ENCODE measurements around the gene PIK3R4. TPM values are rescaled to one million over a fixed set of nuclear protein-coding genes. Genes with fewer than 3 reads are reported as not detected.

PIK3R4 gene
- total and polyA plus RNA-seq, 2 donors: 31.5 to 48.1 TPM

GRCh38 chr3:130707902-130708601 lies 38.6 kb downstream of the PIK3R4 start:
- WGBS: 89% methylated on average over 3 of the region's 3 CpGs
- no peaks in the 10 kb centered on the region for H3K4me1 ChIP-seq (ENCODE audit: control insufficient read depth in 2 of 2, insufficient read depth in 2 of 2, low read length in 2 of 2)
- H3K27ac ChIP-seq (ENCODE audit: low read depth in 1 of 2, low read length in 1 of 2): no peak overlapping the region
- no peaks in the 10 kb centered on the region for H3K9me3 ChIP-seq (ENCODE audit: control insufficient read depth in 2 of 2, insufficient read depth in 1 of 2, low read length in 1 of 2)
- H3K36me3 ChIP-seq (ENCODE audit: control insufficient read depth in 2 of 2, insufficient read depth in 2 of 2, low read length in 1 of 2): peaks cover 5 to 22% of the 10 kb centered on the region in 2 donors
- DNase-seq (ENCODE audit: low read depth in 6 of 9, low spot score in 9 of 9): no peak
- H3K4me3 ChIP-seq (ENCODE audit: low read length in 2 of 2): no peak overlapping the region
- no peaks in the 10 kb centered on the region for H3K27me3 ChIP-seq (ENCODE audit: control insufficient read depth in 2 of 2, insufficient read depth in 1 of 2, low read length in 1 of 2)

DNA sequence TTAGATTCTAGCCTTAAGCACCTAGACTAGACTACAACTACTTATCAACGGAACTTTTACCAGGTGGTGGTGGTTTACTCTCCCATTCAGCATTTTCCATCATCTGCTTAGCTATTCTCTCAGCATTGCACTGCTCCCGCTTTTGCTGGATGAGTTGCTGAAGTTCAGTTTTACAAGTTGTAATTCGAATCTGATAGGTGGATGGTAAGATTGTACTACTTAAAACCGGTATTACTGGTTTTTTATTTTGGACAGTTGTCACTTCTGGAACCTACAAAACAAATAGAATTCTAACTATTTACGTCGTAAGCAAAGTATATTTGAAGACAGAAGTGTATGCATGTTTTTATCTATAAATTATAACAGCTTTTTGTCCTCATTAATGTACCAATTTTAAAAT lies 41.1 kb downstream of the PIK3R4 start:
- no peak for DNase-seq (ENCODE audit: low read depth in 6 of 9, low spot score in 9 of 9)
- H3K4me1 ChIP-seq (ENCODE audit: control insufficient read depth in 2 of 2, insufficient read depth in 2 of 2, low read length in 2 of 2): no peaks in the 10 kb centered on the region
- H3K36me3 ChIP-seq (ENCODE audit: control insufficient read depth in 2 of 2, insufficient read depth in 2 of 2, low read length in 1 of 2): peaks cover 11 to 28% of the 10 kb centered on the region in 2 donors
- H3K27ac ChIP-seq (ENCODE audit: low read depth in 1 of 2, low read length in 1 of 2): no peak overlapping the region
- no peak overlapping the region for H3K4me3 ChIP-seq (ENCODE audit: low read length in 2 of 2)
- H3K27me3 ChIP-seq (ENCODE audit: control insufficient read depth in 2 of 2, insufficient read depth in 1 of 2, low read length in 1 of 2): no peaks in the 10 kb centered on the region
- WGBS: 87% methylated on average over 6 of the region's 6 CpGs
- H3K9me3 ChIP-seq (ENCODE audit: control insufficient read depth in 2 of 2, insufficient read depth in 1 of 2, low read length in 1 of 2): no peaks in the 10 kb centered on the region

GRCh38 chr3:130702985-130703384 lies 43.6 kb downstream of the PIK3R4 start:
- H3K9me3 ChIP-seq (ENCODE audit: control insufficient read depth in 2 of 2, insufficient read depth in 1 of 2, low read length in 1 of 2): no peaks in the 10 kb centered on the region
- no peak overlapping the region for H3K27ac ChIP-seq (ENCODE audit: low read depth in 1 of 2, low read length in 1 of 2)
- no peak for DNase-seq (ENCODE audit: low read depth in 6 of 9, low spot score in 9 of 9)
- WGBS: 98% methylated on average over 3 of the region's 3 CpGs
- peaks cover 15 to 35% of the 10 kb centered on the region in 2 donors for H3K36me3 ChIP-seq (ENCODE audit: control insufficient read depth in 2 of 2, insufficient read depth in 2 of 2, low read length in 1 of 2)
- no peaks in the 10 kb centered on the region for H3K27me3 ChIP-seq (ENCODE audit: control insufficient read depth in 2 of 2, insufficient read depth in 1 of 2, low read length in 1 of 2)
- H3K4me1 ChIP-seq (ENCODE audit: control insufficient read depth in 2 of 2, insufficient read depth in 2 of 2, low read length in 2 of 2): no peaks in the 10 kb centered on the region
- no peak overlapping the region for H3K4me3 ChIP-seq (ENCODE audit: low read length in 2 of 2)

- Histone ChIP-seq H3K27ac (ENCODE audit: low read depth in 1 of 2, low read length in 1 of 2) (no peak overlapping the region), H3K4me1 (ENCODE audit: control insufficient read depth in 2 of 2, insufficient read depth in 2 of 2, low read length in 2 of 2) (no peaks in the 10 kb centered on the region), H3K27me3 (ENCODE audit: control insufficient read depth in 2 of 2, insufficient read depth in 1 of 2, low read length in 1 of 2) (no peaks in the 10 kb centered on the region), H3K9me3 (ENCODE audit: control insufficient read depth in 2 of 2, insufficient read depth in 1 of 2, low read length in 1 of 2) (no peaks in the 10 kb centered on the region), H3K36me3 (ENCODE audit: control insufficient read depth in 2 of 2, insufficient read depth in 2 of 2, low read length in 1 of 2) (peaks cover 15 to 33% of the 10 kb centered on the region in 2 donors), H3K4me3 (ENCODE audit: low read length in 2 of 2) (no peak overlapping the region)
- DNase-seq (ENCODE audit: low read depth in 6 of 9, low spot score in 9 of 9): no peak
- WGBS: 98% methylated on average over 2 of the region's 2 CpGs
Measured at GRCh38 chr3:130700541-130700940, 46.1 kb downstream of the PIK3R4 start.

GRCh38 chr3:130699765-130700164 lies 46.9 kb downstream of the PIK3R4 start:
- Histone ChIP-seq H3K27me3 (ENCODE audit: control insufficient read depth in 2 of 2, insufficient read depth in 1 of 2, low read length in 1 of 2) (no peaks in the 10 kb centered on the region), H3K36me3 (ENCODE audit: control insufficient read depth in 2 of 2, insufficient read depth in 2 of 2, low read length in 1 of 2) (peaks cover 15 to 28% of the 10 kb centered on the region in 2 donors), H3K4me1 (ENCODE audit: control insufficient read depth in 2 of 2, insufficient read depth in 2 of 2, low read length in 2 of 2) (no peaks in the 10 kb centered on the region), H3K4me3 (ENCODE audit: low read length in 2 of 2) (no peak overlapping the region), H3K27ac (ENCODE audit: low read depth in 1 of 2, low read length in 1 of 2) (no peak overlapping the region), H3K9me3 (ENCODE audit: control insufficient read depth in 2 of 2, insufficient read depth in 1 of 2, low read length in 1 of 2) (no peaks in the 10 kb centered on the region)
- DNase-seq (ENCODE audit: low read depth in 6 of 9, low spot score in 9 of 9): peak in 8 of 9 donors; percentile 6 to 52 (median 13)

GRCh38 chr3:130693314-130693713 lies 53.3 kb downstream of the PIK3R4 start:
- Histone ChIP-seq H3K4me1 (ENCODE audit: control insufficient read depth in 2 of 2, insufficient read depth in 2 of 2, low read length in 2 of 2) (no peaks in the 10 kb centered on the region), H3K4me3 (ENCODE audit: low read length in 2 of 2) (no peak overlapping the region), H3K27ac (ENCODE audit: low read depth in 1 of 2, low read length in 1 of 2) (no peak overlapping the region), H3K27me3 (ENCODE audit: control insufficient read depth in 2 of 2, insufficient read depth in 1 of 2, low read length in 1 of 2) (no peaks in the 10 kb centered on the region), H3K36me3 (ENCODE audit: control insufficient read depth in 2 of 2, insufficient read depth in 2 of 2, low read length in 1 of 2) (peaks cover 0 to 21% of the 10 kb centered on the region in 2 donors), H3K9me3 (ENCODE audit: control insufficient read depth in 2 of 2, insufficient read depth in 1 of 2, low read length in 1 of 2) (no peaks in the 10 kb centered on the region)
- DNase-seq (ENCODE audit: low read depth in 6 of 9, low spot score in 9 of 9): no peak
- WGBS: 99% methylated on average over 2 of the region's 2 CpGs

DNA sequence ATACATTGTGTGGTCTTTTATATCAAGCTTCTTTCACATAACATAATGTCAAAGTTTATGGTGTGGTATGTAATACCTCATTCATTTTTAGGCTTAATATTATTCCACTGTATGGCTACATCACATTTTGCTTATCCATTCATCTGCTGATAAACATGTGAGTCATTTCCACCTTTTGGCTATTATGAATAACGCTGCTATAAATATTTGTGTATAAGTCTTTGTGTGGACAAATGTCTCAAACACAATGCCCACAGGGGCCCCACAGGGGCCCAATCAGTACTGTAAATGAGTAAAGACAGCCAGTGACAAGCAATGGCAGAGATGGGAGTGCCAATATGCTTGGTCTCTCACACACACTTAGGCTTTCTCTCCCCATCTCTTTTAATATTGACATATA lies 54.2 kb downstream of the PIK3R4 start:
- Histone ChIP-seq H3K9me3 (ENCODE audit: control insufficient read depth in 2 of 2, insufficient read depth in 1 of 2, low read length in 1 of 2) (no peaks in the 10 kb centered on the region), H3K27ac (ENCODE audit: low read depth in 1 of 2, low read length in 1 of 2) (no peak overlapping the region), H3K36me3 (ENCODE audit: control insufficient read depth in 2 of 2, insufficient read depth in 2 of 2, low read length in 1 of 2) (peaks cover 0 to 18% of the 10 kb centered on the region in 2 donors), H3K27me3 (ENCODE audit: control insufficient read depth in 2 of 2, insufficient read depth in 1 of 2, low read length in 1 of 2) (no peaks in the 10 kb centered on the region), H3K4me1 (ENCODE audit: control insufficient read depth in 2 of 2, insufficient read depth in 2 of 2, low read length in 2 of 2) (no peaks in the 10 kb centered on the region), H3K4me3 (ENCODE audit: low read length in 2 of 2) (no peak overlapping the region)
- WGBS: 97% methylated on average over 1 of the region's 1 CpG
- DNase-seq (ENCODE audit: low read depth in 6 of 9, low spot score in 9 of 9): no peak

- H3K36me3 ChIP-seq (ENCODE audit: control insufficient read depth in 2 of 2, insufficient read depth in 2 of 2, low read length in 1 of 2): peaks cover 7 to 28% of the 10 kb centered on the region in 2 donors
- no peak for DNase-seq (ENCODE audit: low read depth in 6 of 9, low spot score in 9 of 9)
- whole genome bisulfite sequencing: 96% methylated on average over 3 of the region's 3 CpGs
Measured at GRCh38 chr3:130688697-130689470, 57.7 kb downstream of the PIK3R4 start.

DNA sequence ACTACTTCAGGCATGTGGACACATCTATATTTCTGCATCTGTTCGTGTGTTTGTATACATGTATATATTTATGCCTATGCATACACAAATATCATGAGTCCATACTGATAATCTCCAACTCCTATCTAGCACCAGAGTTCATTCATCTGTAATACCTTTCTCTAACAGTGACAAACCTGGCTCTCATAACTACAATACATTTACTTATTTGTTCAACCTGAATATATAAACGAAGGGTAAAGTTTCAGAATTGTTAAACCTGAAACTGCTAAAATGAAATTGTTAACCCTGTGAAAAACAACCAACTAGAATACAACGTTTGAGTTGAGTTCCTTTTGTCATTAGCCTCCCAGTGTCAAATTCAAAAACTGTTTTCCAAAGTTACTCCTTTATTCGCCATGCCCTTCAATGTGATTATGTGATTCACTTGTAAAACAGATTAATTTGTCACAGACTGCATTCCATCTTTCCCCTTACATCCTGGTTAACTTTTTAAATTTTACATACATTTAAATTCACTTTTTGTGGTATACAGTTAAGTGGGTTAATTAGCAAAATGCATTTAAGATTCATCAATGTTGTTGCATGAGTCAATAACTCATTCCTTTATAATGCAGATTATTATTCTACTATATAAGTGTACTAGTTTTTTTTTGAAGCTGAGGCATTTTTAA lies 58.5 kb downstream of the PIK3R4 start:
- H3K9me3 ChIP-seq (ENCODE audit: control insufficient read depth in 2 of 2, insufficient read depth in 1 of 2, low read length in 1 of 2): no peaks in the 10 kb centered on the region
- H3K4me1 ChIP-seq (ENCODE audit: control insufficient read depth in 2 of 2, insufficient read depth in 2 of 2, low read length in 2 of 2): no peaks in the 10 kb centered on the region
- H3K4me3 ChIP-seq (ENCODE audit: low read length in 2 of 2): no peak overlapping the region
- no peak for DNase-seq (ENCODE audit: low read depth in 6 of 9, low spot score in 9 of 9)
- WGBS: 96% methylated on average over 4 of the region's 4 CpGs
- no peak overlapping the region for H3K27ac ChIP-seq (ENCODE audit: low read depth in 1 of 2, low read length in 1 of 2)
- H3K36me3 ChIP-seq (ENCODE audit: control insufficient read depth in 2 of 2, insufficient read depth in 2 of 2, low read length in 1 of 2): peaks cover 14 to 35% of the 10 kb centered on the region in 2 donors
- H3K27me3 ChIP-seq (ENCODE audit: control insufficient read depth in 2 of 2, insufficient read depth in 1 of 2, low read length in 1 of 2): no peaks in the 10 kb centered on the region

More at GRCh38 chr3:130688697-130689470, 57.7 kb downstream of the PIK3R4 start:
- H3K27me3 ChIP-seq (ENCODE audit: control insufficient read depth in 2 of 2, insufficient read depth in 1 of 2, low read length in 1 of 2): no peaks in the 10 kb centered on the region
- H3K27ac ChIP-seq (ENCODE audit: low read depth in 1 of 2, low read length in 1 of 2): no peak overlapping the region
- no peaks in the 10 kb centered on the region for H3K9me3 ChIP-seq (ENCODE audit: control insufficient read depth in 2 of 2, insufficient read depth in 1 of 2, low read length in 1 of 2)
- H3K4me1 ChIP-seq (ENCODE audit: control insufficient read depth in 2 of 2, insufficient read depth in 2 of 2, low read length in 2 of 2): no peaks in the 10 kb centered on the region
- no peak overlapping the region for H3K4me3 ChIP-seq (ENCODE audit: low read length in 2 of 2)

Measured in thymus (tissue), 11 donors.